Esophagus squamous epithelium (tissue), 5 donors: ENCODE results near the gene ULK4. TPM values are rescaled to one million over a fixed set of nuclear protein-coding genes. Genes with fewer than 3 reads are reported as not detected.
"Not testable (repeated sequence)": the region's sequence is repeated elsewhere in the genome, so short reads cannot be mapped to it uniquely, and the experiment has no call there.

ENCODE experiments used
- DNase-seq: peaks from one replicate; lab custom pipeline; 2025; lab: John Stamatoyannopoulos, UW
- H3K27ac ChIP-seq, 4 donors: fragments of 200-600 bp; sonication (generic); one replicate each; pipeline ENCODE4 v1.5.1; 2016 to 2019; ENCODE audit warnings: mild to moderate bottlenecking in 1 of 4
- H3K27me3 ChIP-seq, 4 donors: fragments of 200-600 bp; sonication (generic); 1 replicate in 3 of 4; 2 replicates in 1 of 4; pipeline versions ENCODE4 v1.5.1 to v1.6.0; 2017 to 2021; ENCODE audit warnings: antibody characterized with exemption in 1 of 4
- H3K36me3 ChIP-seq, 3 donors: fragments of 200-600 bp; sonication (generic); one replicate each; pipeline ENCODE4 v1.5.1; 2016 to 2019
- H3K4me1 ChIP-seq, 3 donors: fragments of 200-600 bp; sonication (generic); one replicate each; pipeline ENCODE4 v1.5.1; 2017 to 2019
- H3K4me3 ChIP-seq, 4 donors: fragments of 200-600 bp; sonication (generic); 1 replicate in 3 of 4; 2 replicates in 1 of 4; pipeline ENCODE4 v1.5.1; 2016 to 2019; ENCODE audit warnings: mild to moderate bottlenecking in 2 of 4, moderate library complexity in 1 of 4
- H3K9me3 ChIP-seq, 3 donors: fragments of 200-600 bp; sonication (generic); one replicate each; pipeline ENCODE4 v1.5.1; 2016 to 2019
- CTCF ChIP-seq, 6 experiments: fragments of 450-650 bp in 4 of 6; fragments of 200-600 bp in 2 of 6; sonication (generic) in 2 of 6; IDR thresholded peaks; one replicate each; pipeline ENCODE4 v1.5.1; 2016 to 2019; ENCODE audit warnings: antibody characterized with exemption in 6 of 6, mild to moderate bottlenecking in 4 of 6, moderate library complexity in 4 of 6
- POLR2A ChIP-seq, 4 donors: fragments of 450-650 bp; IDR thresholded peaks; one replicate each; pipeline ENCODE4 v1.6.1; 2017; ENCODE audit warnings: antibody characterized with exemption in 4 of 4, mild to moderate bottlenecking in 4 of 4, moderate library complexity in 3 of 4
- WGBS, 2 donors: methylation state at CpG; one replicate each; pipeline ENCODE4 v1.1.5; 2018; 5-methylcytosine and 5-hydroxymethylcytosine counted together
- intact Hi-C: fragments of 100-400 bp; cut with DNase I; formaldehyde crosslinking; loops from one replicate; pipeline ENCODE4 v1.15.0; 2022
- total RNA-seq, 4 donors: library from RNA; depleted of rRNA; stranded (reverse); fragments of >200 nt; gene quantifications; one replicate each; pipeline ENCODE4 v1.1.0, GENCODE V29; 2016
- donor health status: DM: yes; HTN: yes; CAD: no.

The ULK4 gene
- total RNA-seq, 4 donors from 2014 or later: 2.2 to 11.4 (median 7.9) TPM

DNA sequence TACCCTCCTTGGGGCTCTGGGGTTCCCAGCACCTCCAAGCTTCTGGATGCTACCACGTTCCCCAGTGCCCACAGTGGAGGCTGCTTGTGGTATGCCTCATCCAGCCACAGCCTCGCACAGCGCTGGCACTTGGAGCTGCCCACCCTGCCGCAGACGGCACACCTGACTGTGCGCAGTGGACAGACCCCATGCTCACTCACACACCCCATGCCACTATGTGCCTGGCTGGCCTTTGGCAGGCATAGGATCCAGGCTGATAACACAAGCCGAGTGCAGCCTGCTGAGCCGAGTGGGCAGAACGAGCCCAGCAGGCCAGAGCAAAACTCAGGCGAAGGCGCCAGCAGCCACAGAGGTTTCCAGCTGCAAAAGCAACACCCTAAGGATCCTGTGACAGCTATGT lies 311.5 kb downstream of the ULK4 start:
- Histone ChIP-seq H3K27ac (no peak overlapping the region), H3K36me3 (no peaks in the 10 kb centered on the region), H3K4me1 (no peaks in the 10 kb centered on the region), H3K9me3 (no peaks in the 10 kb centered on the region), H3K27me3 (no peaks in the 10 kb centered on the region), H3K4me3 (no peak overlapping the region)
- whole genome bisulfite sequencing, 2 donors: 76 to 100% methylated on average over 2 to 5 of the region's 11 CpGs
- intact Hi-C loops: no loop called here
- TF ChIP-seq CTCF (IDR thresholded peaks at IDR 0.05) (no peak), POLR2A (IDR thresholded peaks at IDR 0.05) (no peak)
- DNase-seq: no peak

GRCh38 chr3:41649129-41649739 lies 312.7 kb downstream of the ULK4 start:
- Histone ChIP-seq H3K4me1 (no peaks in the 10 kb centered on the region), H3K4me3 (no peak overlapping the region), H3K9me3 (no peaks in the 10 kb centered on the region), H3K36me3 (no peaks in the 10 kb centered on the region), H3K27me3 (no peaks in the 10 kb centered on the region), H3K27ac (no peak overlapping the region)
- intact Hi-C loops: loop anchor here (5.0 kb wide), 1 partner anchor 182 kb away; no protein-coding TSS in a partner anchor
- TF ChIP-seq POLR2A (IDR thresholded peaks at IDR 0.05): no peak
- no peak for TF ChIP-seq CTCF (IDR thresholded peaks at IDR 0.05)
- no peak for DNase-seq
- WGBS, 2 donors: 83 to 96% methylated on average over 2 to 3 of the region's 8 CpGs

DNA sequence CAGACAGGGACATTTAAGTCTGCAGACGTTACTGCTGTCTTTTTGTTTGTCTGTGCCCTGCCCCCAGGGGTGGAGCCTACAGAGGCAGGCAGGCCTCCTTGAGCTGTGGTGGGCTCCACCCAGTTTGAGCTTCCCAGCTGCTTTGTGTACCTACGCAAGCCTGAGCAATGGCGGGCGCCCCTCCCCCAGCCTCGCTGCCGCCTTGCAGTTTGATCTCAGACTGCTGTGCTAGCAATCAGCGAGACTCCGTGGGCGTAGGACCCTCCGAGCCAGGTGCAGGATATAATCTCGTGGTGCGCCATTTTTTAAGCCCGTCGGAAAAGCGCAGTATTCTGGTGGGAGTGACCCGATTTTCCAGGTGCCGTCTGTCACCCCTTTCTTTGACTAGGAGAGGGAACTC lies 314.2 kb downstream of the ULK4 start:
- not testable (repeated sequence) for H3K27ac ChIP-seq, DNase-seq, H3K36me3 ChIP-seq, H3K4me1 ChIP-seq, H3K4me3 ChIP-seq, H3K9me3 ChIP-seq, H3K27me3 ChIP-seq
- intact Hi-C loops: loop anchor here (5.0 kb wide), 1 partner anchor 180 kb away; no protein-coding TSS in a partner anchor
- WGBS, 2 donors: 100% methylated on average over 1 of the region's 17 CpGs; no CpG with 5 or more reads in 1 of the 2 donors

- H3K4me3 ChIP-seq: no peak overlapping the region
- intact Hi-C loops: no loop called here
- H3K4me1 ChIP-seq: no peaks in the 10 kb centered on the region
- H3K36me3 ChIP-seq: no peaks in the 10 kb centered on the region
- H3K9me3 ChIP-seq: no peaks in the 10 kb centered on the region
- WGBS, 2 donors: 84 to 89% methylated on average over 4 of the region's 4 CpGs
- TF ChIP-seq CTCF (IDR thresholded peaks at IDR 0.05): no peak
- no peak for TF ChIP-seq POLR2A (IDR thresholded peaks at IDR 0.05)
- no peaks in the 10 kb centered on the region for H3K27me3 ChIP-seq
- H3K27ac ChIP-seq: no peak overlapping the region
- DNase-seq: no peak
Observed at GRCh38 chr3:41640076-41640475, 321.8 kb downstream of the ULK4 start.

GRCh38 chr3:41638381-41638780 lies 323.5 kb downstream of the ULK4 start:
- H3K27ac ChIP-seq: no peak overlapping the region
- no peaks in the 10 kb centered on the region for H3K36me3 ChIP-seq
- 87 to 100% methylated on average over 2 of the region's 2 CpGs for WGBS, 2 donors
- H3K27me3 ChIP-seq: no peaks in the 10 kb centered on the region
- no peaks in the 10 kb centered on the region for H3K4me1 ChIP-seq
- TF ChIP-seq CTCF (IDR thresholded peaks at IDR 0.05) (no peak), POLR2A (IDR thresholded peaks at IDR 0.05) (no peak)
- H3K9me3 ChIP-seq: no peaks in the 10 kb centered on the region
- intact Hi-C loops: no loop called here
- no peak overlapping the region for H3K4me3 ChIP-seq
- no peak for DNase-seq

DNA sequence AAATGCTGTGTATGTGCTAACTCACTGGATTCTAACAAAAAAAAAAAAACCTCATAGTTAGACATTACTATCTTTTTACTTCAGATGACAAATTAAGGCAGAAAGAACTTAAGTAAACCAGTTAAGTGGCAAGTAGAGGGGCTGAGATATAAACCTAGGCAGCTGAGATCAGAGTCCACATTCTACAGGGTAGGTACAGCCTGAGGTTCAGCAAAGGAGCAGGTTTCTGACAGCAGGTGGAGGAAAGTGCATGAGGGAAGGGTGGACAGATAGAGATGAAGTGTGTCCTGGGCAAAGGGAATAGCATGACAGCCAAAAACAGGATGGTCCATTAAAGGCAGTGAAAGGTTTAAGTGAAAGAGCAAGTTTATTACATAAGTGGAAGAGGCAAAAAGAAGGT lies 329.2 kb downstream of the ULK4 start:
- TF ChIP-seq POLR2A (IDR thresholded peaks at IDR 0.05) (no peak), CTCF (IDR thresholded peaks at IDR 0.05) (no peak)
- DNase-seq: no peak
- no peak overlapping the region for H3K27ac ChIP-seq
- H3K36me3 ChIP-seq: no peaks in the 10 kb centered on the region
- H3K9me3 ChIP-seq: no peaks in the 10 kb centered on the region
- no peaks in the 10 kb centered on the region for H3K4me1 ChIP-seq
- H3K27me3 ChIP-seq: no peaks in the 10 kb centered on the region
- intact Hi-C loops: no loop called here
- no peak overlapping the region for H3K4me3 ChIP-seq
